Muscle layer of duodenum (tissue), 2 donors: ENCODE measurements around the gene NDUFS2.

ENCODE experiments used
- H3K27ac ChIP-seq: one replicate; pipeline ENCODE4 v1.7.0; 2013; ENCODE audit warnings: mild to moderate bottlenecking, low read length
- H3K27me3 ChIP-seq: one replicate; pipeline ENCODE4 v1.7.0; 2013; ENCODE audit warnings: low read depth, mild to moderate bottlenecking, control low read depth, low read length
- H3K36me3 ChIP-seq, 2 donors: one replicate each; pipeline ENCODE4 v1.7.0; 2013; ENCODE audit warnings: low read length in 2 of 2, control low read depth in 1 of 2, mild to moderate bottlenecking in 1 of 2; ENCODE audit not compliant: insufficient read depth in 2 of 2, control insufficient read depth in 1 of 2
- H3K4me1 ChIP-seq, 2 donors: one replicate each; pipeline ENCODE4 v1.7.0; 2013; ENCODE audit warnings: low read length in 2 of 2, mild to moderate bottlenecking in 2 of 2, control low read depth in 1 of 2, moderate library complexity in 1 of 2; ENCODE audit not compliant: insufficient read depth in 2 of 2, control insufficient read depth in 1 of 2
- H3K4me3 ChIP-seq, 2 donors: one replicate each; pipeline ENCODE4 v1.7.0; 2013; ENCODE audit warnings: low read length in 2 of 2, low read depth in 1 of 2, mild to moderate bottlenecking in 1 of 2
- H3K9me3 ChIP-seq, 2 donors: one replicate each; pipeline ENCODE4 v1.7.0; 2013; ENCODE audit warnings: low read length in 2 of 2, control low read depth in 1 of 2, mild to moderate bottlenecking in 1 of 2; ENCODE audit not compliant: control insufficient read depth in 1 of 2
- donor health status: healthy.

NDUFS2 gene

DNA sequence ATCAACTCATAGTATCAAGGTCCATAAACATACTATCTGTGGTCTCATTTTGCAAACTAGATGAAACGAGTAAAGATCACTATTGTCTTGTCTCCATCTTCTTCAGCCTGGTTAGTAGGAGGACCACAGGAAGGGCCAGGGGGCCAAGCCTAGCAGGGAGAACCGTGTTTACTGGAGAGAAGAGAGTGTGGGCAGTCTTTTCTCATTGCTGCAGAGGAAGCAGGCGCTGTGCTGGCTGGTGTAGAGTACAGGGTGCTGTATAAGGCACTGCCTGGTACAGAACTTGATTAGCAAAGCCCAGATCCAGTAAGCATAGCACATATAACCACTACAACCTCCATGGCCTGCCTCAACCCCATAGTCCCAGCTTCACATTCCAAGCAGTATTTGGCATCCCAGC lies 14.9 kb upstream of the NDUFS2 start:
- Histone ChIP-seq H3K9me3 (no peaks in the 10 kb centered on the region), H3K27me3 (no peaks in the 10 kb centered on the region), H3K4me3 (no peak overlapping the region), H3K36me3 (peaks cover 11% of the 10 kb centered on the region in 2 donors), H3K4me1 (peaks cover 0 to 8% of the 10 kb centered on the region in 2 donors), H3K27ac (no peak overlapping the region)

DNA sequence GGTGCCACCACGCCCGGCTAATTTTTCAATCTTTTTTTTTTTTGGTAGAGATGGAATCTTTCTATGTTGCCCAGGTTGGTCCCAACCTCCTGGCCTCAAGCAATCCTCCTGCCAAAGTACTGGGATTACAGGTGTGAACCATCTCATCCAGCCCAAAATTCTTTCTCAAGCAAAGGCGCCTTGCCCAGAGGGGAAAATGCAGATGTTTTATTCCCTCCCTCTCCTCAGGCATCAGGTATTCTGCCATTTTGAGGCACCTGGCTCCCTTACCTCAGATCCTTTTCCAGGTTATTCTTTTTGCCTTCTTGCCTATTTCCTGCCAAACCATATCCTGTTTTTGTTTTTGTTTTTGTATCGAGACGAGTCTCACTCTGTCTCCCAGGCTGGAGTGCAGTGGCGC lies 13.8 kb upstream of the NDUFS2 start:
- Histone ChIP-seq H3K27ac (no peak overlapping the region), H3K27me3 (no peaks in the 10 kb centered on the region), H3K4me1 (peaks cover 9 to 16% of the 10 kb centered on the region in 2 donors), H3K4me3 (no peak overlapping the region), H3K36me3 (peaks cover 11 to 12% of the 10 kb centered on the region in 2 donors), H3K9me3 (no peaks in the 10 kb centered on the region)

DNA sequence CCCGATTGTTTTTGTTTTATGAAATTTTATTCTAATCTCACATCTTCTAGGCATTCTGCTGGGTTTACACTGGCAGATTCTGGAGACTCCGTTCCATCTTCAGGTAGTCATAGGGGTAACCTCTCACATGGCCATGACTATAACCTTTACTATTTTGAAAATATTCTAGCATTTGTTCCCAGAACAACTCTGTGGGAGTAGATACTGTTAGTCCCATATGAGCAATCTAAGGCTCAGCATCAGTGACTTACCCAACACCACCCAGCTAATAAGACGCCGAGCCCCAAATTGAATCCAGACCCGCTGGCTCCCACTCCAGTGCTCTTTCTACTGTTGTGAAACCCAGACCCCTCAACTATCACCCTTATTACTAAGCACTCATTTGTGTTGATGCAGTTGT lies 13.1 kb upstream of the NDUFS2 start:
- peaks cover 11 to 12% of the 10 kb centered on the region in 2 donors for H3K36me3 ChIP-seq
- H3K27ac ChIP-seq, result no peak overlapping the region
- no peaks in the 10 kb centered on the region for H3K9me3 ChIP-seq
- peaks cover 11 to 16% of the 10 kb centered on the region in 2 donors for H3K4me1 ChIP-seq
- no peak overlapping the region for H3K4me3 ChIP-seq
- no peaks in the 10 kb centered on the region for H3K27me3 ChIP-seq

DNA sequence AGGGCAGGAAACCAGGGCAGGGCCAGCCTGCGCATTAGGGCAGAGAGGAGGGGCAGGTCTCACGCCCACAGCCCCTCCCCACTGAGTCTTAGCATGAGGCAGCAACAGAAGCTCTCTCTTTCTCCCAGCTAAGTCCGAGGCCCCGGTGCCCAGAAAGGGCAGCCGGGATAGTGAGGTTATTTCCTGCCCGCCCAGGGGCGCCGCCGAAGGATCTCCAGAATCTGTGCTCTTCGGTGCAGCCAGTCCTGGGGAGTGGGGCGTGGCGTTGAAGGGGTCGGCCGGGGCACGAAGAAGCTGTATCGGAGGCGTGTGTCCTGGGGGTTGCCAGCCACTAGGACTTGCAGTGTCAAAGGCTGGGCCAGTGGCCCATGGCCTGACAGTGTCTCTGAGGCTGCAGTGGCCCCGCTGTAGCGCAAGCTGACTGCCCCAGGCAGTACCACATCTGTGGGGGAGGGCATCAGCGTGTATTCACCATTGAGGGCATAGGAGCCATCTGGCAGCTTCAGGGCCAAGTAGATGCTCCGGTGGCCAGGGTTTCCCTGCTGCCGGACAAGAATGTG lies 11.1 kb upstream of the NDUFS2 start:
- Histone ChIP-seq H3K4me3 (no peak overlapping the region), H3K9me3 (no peaks in the 10 kb centered on the region), H3K27me3 (no peaks in the 10 kb centered on the region), H3K4me1 (peaks cover 11 to 16% of the 10 kb centered on the region in 2 donors), H3K36me3 (peaks cover 16 to 17% of the 10 kb centered on the region in 2 donors), H3K27ac (no peak overlapping the region)

DNA sequence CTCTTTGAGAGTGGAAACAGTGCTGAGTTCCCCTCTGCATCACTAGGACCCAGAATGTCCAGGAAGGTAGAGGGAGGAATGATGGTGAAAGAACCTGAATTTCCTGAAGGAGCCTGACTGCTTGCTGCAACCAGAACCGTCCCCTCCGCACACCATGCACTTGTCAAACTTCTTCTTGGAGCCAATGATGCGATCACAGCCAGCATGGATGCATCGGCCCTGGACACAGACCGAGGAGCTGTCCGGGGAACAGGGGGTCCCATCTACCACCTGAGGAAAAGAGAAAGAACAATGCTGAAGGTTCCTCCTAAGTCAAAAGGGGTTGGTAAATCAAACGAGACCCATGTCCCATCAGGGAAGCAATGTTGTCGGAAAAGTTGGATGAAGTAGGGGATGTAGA lies 10.2 kb upstream of the NDUFS2 start:
- no peak overlapping the region for H3K4me3 ChIP-seq
- H3K4me1 ChIP-seq, result peaks cover 12 to 18% of the 10 kb centered on the region in 2 donors
- H3K27me3 ChIP-seq, result no peaks in the 10 kb centered on the region
- no peaks in the 10 kb centered on the region for H3K9me3 ChIP-seq
- no peak overlapping the region for H3K27ac ChIP-seq
- H3K36me3 ChIP-seq, result peaks cover 17 to 18% of the 10 kb centered on the region in 2 donors

DNA sequence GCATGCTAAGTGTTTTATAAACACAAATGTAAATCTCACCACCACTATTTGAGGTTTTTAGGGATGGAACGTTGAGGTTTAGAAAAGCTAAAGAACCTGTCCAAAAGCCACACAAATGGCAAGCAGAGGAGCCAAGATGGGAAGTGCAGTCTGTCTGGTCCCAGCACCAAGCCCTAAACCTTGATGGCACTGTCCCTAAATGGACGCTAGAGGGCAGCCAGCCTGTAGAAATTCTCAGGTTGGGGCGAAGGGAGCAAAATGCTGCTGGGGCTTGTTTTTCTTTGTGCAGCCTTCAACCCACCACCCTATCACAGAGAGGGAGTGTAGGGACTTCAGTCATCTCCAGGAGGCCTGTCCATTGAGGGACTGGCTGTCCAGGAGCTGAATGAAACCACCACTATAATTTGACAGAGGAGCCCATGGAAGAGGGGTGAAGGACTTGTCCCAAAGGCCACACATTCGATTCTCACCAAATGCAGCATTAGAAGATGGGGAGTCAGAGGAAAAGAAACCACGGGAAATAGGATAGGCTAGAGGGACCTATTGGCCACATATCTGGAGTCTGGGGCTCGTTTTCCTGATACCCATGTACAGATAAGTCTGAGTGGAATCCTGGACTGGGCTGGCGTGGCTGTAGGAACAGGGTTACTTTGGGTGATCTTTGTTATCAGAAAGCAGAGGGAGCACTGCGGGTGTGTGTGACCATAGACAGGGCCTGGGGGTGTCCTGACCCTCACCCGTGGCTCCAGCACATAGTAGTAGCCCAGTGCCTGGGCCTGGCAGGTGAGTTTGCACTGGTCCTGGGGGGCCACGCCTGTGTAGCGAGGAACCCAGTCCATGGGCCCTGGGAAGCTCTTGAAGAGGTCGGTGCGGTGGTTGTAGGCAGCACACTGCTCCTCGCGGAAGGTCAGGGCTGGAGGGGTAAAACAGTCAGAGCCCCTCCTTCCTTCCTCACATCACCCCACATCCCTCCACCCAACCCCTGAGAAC lies 9.4 kb upstream of the NDUFS2 start:
- Histone ChIP-seq H3K9me3 (no peaks in the 10 kb centered on the region), H3K4me1 (peaks cover 12 to 25% of the 10 kb centered on the region in 2 donors), H3K27me3 (no peaks in the 10 kb centered on the region), H3K36me3 (peaks cover 17 to 18% of the 10 kb centered on the region in 2 donors), H3K27ac (peak overlapping the region; percentile 23), H3K4me3 (no peak overlapping the region)

DNA sequence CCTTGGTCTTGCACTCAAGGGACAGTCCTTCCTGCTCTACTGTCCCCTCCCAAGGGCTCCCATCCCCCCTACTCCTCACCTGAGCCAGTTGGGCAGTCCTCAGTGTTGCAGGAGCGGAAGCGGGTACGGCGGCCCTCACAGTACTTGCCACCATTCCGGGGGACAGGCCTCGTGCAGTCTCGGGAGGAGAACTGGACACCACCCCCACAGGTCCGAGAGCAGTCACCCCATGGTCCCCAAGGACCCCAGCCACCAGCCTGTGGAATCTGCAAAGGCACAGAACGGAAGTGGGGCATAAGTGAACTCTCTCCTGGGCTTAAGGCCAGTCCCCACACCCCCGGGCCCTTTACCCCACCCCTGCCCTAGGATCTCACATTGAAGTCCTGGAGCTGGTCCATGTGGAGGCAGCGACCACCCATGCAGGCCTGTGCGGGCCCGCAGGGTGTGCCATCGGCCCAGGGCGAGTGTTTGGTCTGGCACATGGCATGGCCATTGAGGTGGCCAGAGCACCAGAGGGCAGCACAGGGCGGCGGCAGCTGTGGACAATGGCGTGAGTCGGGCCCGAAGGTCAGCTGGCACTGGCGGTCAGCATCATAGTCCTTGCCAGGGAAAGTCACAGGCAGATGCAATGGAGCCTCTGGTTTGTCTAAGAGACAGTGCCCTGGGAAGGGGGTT lies 8.5 kb upstream of the NDUFS2 start:
- H3K4me3 ChIP-seq, result no peak overlapping the region
- no peak overlapping the region for H3K27ac ChIP-seq
- peaks cover 17 to 18% of the 10 kb centered on the region in 2 donors for H3K36me3 ChIP-seq
- H3K4me1 ChIP-seq, result peaks cover 12 to 33% of the 10 kb centered on the region in 2 donors
- H3K9me3 ChIP-seq, result no peaks in the 10 kb centered on the region
- no peaks in the 10 kb centered on the region for H3K27me3 ChIP-seq

DNA sequence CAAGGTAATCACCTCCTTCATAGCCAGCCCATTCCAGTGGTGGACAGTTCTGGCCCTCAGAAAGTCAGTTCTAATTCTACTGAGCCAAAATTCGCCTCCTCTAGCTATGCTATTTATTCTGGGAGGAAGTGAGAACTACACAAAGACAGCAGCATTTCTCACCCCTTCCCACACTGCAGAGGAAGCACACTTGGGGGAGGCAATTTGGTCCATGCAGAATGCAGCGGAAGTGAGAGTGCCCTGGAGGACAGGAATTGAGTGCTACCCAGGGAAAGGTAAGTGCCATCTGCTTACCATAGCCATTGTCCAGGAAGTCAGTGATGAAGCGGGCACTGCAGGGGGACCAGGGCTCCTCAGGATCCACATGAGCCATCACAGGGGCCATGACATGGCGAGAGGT lies 7.0 kb upstream of the NDUFS2 start:
- H3K27ac ChIP-seq, result no peak overlapping the region

DNA sequence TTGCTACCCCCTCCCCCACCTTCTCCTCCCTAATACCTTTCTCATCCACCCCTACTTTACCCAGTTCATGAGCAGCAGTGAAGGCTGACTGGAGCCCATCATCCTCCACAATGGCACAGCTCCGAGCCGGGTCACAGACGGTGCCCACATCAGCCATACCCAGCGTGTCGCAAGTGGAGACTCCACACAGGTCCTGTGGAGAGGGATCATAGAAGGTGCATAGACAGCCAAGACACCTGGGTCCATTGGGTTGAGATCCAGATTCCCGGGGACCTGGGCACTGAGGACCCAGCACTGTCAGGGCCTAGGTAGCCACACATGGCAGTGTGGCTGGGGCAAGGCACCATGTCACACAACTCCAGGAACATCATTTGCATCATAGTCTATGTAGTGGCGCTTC lies 6.1 kb upstream of the NDUFS2 start:
- H3K9me3 ChIP-seq, result no peaks in the 10 kb centered on the region
- H3K4me1 ChIP-seq, result peaks cover 20 to 48% of the 10 kb centered on the region in 2 donors
- no peaks in the 10 kb centered on the region for H3K27me3 ChIP-seq
- no peak overlapping the region for H3K27ac ChIP-seq
- peak overlapping the region; percentile 60 to 68 for H3K4me3 ChIP-seq
- peaks cover 14 to 17% of the 10 kb centered on the region in 2 donors for H3K36me3 ChIP-seq

More for the DNA sequence above, 7.0 kb upstream of the NDUFS2 start:
- Histone ChIP-seq H3K4me3 (peak overlapping the region; percentile 36 to 68), H3K4me1 (peaks cover 12 to 38% of the 10 kb centered on the region in 2 donors), H3K36me3 (peaks cover 17 to 18% of the 10 kb centered on the region in 2 donors), H3K9me3 (no peaks in the 10 kb centered on the region), H3K27me3 (no peaks in the 10 kb centered on the region)

DNA sequence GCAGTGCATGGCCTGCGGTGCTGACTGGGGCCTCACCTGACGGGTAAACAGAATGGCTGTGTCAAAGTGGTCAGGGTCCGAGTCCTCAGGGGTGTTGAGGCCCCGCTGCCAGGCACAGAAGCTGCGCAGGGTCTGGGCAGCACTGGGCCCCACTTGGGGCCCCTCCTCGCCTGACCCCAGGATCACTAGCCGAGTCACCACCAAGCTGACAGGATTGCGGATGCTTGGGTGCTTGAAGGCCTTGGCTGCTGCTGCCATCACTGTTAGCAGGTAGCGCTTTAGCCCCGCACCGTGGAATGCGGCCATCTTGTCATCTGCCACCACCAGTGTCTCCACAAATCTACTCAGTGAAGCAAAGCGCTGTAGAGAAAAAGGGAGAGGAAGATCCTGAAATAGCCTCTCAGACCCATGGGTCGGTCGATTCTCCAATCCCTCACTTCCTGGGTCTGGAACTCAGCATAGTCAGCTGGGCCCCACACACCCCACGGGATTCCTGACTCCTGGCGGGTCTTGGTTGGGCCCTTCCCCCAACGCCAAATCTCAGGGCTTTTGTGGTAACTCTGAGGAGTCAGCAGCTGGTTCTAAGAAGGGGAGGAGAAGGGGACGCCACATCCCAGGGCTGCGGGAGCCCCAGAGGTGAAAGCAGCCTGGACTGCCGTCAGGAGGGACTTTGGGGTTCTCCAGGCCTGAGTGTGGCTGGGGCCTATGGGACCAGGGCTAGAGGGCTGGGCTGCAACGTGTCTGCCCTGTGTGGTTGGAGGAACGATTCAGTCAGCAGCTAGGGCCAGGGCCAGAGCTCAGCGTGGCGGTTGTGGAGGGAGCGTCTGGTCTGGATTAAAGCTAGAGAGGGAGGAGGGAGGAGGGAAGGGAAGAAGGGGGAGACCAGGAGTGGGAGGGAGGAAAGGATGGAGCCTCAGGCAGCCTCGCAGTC lies 5.4 kb upstream of the NDUFS2 start:
- peak overlapping the region; percentile 85 for H3K27ac ChIP-seq
- H3K4me1 ChIP-seq, result peaks cover 25 to 50% of the 10 kb centered on the region in 2 donors
- no peaks in the 10 kb centered on the region for H3K9me3 ChIP-seq
- peaks cover 8 to 11% of the 10 kb centered on the region in 2 donors for H3K36me3 ChIP-seq
- peak overlapping the region; percentile 60 to 68 for H3K4me3 ChIP-seq
- H3K27me3 ChIP-seq, result no peaks in the 10 kb centered on the region
